ENCODE results near the gene WDR44.
"Not testable (repeated sequence)": the region's sequence is repeated elsewhere in the genome, so short reads cannot be mapped to it uniquely, and the experiment has no call there.

WDR44 gene

DNA sequence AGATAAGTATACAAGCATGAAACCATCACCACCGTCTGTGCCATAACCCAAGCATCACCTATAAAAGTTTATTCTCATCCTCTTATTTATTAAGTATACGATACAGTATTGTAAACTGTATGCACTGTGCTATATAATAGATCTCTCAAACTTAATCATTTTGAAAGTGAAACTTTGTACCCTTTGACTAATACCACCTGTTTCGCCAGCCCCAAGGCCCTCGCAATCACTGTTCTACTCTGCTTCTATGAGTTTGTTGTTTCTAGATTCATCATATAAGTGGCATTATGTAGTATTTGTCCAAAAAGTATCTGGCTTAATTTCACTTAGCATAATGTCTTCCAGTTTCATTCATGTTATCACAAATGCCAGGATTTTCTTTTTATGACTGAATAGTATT lies 77.7 kb downstream of the WDR44 start:
- no peaks in the 10 kb centered on the region for H3K27me3 ChIP-seq (ENCODE audit: control insufficient read depth, insufficient read depth, low read length)
- no peak overlapping the region for H3K27ac ChIP-seq (ENCODE audit: low read depth, low read length)
- no peak overlapping the region for H3K9ac ChIP-seq (ENCODE audit: low read length)
- H3K4me1 ChIP-seq (ENCODE audit: control insufficient read depth, insufficient read depth, low read length), result peaks cover 15% of the 10 kb centered on the region
- no peaks in the 10 kb centered on the region for H3K9me3 ChIP-seq (ENCODE audit: control insufficient read depth, insufficient read depth, low read depth, low read length)
- H3K4me3 ChIP-seq (ENCODE audit: low read depth, low read length), result no peak overlapping the region
- peaks cover 18% of the 10 kb centered on the region for H3K36me3 ChIP-seq (ENCODE audit: control insufficient read depth, insufficient read depth, low read length)

GRCh38 chrX:118432799-118433198 lies 86.9 kb downstream of the WDR44 start:
- no peak overlapping the region for H3K27ac ChIP-seq (ENCODE audit: low read depth, low read length)
- H3K4me3 ChIP-seq (ENCODE audit: low read depth, low read length), result no peak overlapping the region
- no peaks in the 10 kb centered on the region for H3K27me3 ChIP-seq (ENCODE audit: control insufficient read depth, insufficient read depth, low read length)
- no peaks in the 10 kb centered on the region for H3K4me1 ChIP-seq (ENCODE audit: control insufficient read depth, insufficient read depth, low read length)
- no peaks in the 10 kb centered on the region for H3K9me3 ChIP-seq (ENCODE audit: control insufficient read depth, insufficient read depth, low read depth, low read length)
- no peak overlapping the region for H3K9ac ChIP-seq (ENCODE audit: low read length)
- H3K36me3 ChIP-seq (ENCODE audit: control insufficient read depth, insufficient read depth, low read length), result peaks cover 61% of the 10 kb centered on the region

DNA sequence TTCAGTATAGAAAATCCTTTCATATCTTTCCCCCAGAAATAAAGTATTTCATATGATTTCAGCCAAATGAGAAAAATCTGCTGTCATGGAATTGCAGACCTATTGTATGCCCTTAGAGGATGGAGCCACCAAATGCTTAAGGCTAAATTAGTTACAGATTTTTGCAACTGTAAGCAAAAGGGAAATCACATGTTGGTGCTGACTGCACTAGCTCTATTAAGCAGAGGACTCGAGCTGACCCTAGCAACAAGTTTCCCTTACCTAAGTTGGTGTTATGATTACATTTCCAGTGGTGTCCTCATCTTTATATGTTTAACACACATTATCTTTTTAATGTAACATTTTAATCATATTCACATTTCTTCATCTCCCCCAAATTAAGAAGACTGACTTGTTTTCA lies 91.4 kb downstream of the WDR44 start:
- peaks cover 68% of the 10 kb centered on the region for H3K36me3 ChIP-seq (ENCODE audit: control insufficient read depth, insufficient read depth, low read length)
- H3K27ac ChIP-seq (ENCODE audit: low read depth, low read length), result no peak overlapping the region
- no peaks in the 10 kb centered on the region for H3K4me1 ChIP-seq (ENCODE audit: control insufficient read depth, insufficient read depth, low read length)

DNA sequence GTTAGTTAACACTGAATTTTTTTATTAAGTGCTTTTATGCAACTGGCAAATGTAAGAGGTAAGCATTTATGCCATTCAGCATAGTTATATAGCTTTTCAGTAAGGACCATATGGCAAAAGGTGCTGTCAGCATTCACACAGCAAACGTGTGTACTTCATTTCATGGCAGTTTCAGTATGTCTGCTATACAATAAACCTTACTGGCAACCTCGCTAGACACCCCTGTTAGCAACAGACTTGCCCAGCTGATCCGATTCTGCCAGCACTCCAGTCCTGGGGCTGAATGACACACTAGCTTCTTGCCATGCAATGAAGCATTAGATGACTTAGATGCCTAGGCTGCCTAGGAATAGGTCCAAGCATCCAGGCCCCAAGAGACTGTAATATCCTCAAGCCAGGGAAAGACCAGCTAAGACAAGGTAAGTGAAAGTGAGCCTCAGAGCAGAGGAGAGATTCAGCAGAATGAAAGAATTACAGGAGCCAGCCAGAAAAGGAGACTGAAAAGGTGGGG lies 102.4 kb downstream of the WDR44 start:
- no peak overlapping the region for H3K27ac ChIP-seq (ENCODE audit: low read depth, low read length)
- H3K36me3 ChIP-seq (ENCODE audit: control insufficient read depth, insufficient read depth, low read length), result peaks cover 42% of the 10 kb centered on the region
- H3K4me3 ChIP-seq (ENCODE audit: low read depth, low read length), result no peak overlapping the region
- H3K4me1 ChIP-seq (ENCODE audit: control insufficient read depth, insufficient read depth, low read length), result no peaks in the 10 kb centered on the region
- no peaks in the 10 kb centered on the region for H3K9me3 ChIP-seq (ENCODE audit: control insufficient read depth, insufficient read depth, low read depth, low read length)
- H3K9ac ChIP-seq (ENCODE audit: low read length), result no peak overlapping the region
- H3K27me3 ChIP-seq (ENCODE audit: control insufficient read depth, insufficient read depth, low read length), result no peaks in the 10 kb centered on the region

More for the DNA sequence above, 91.4 kb downstream of the WDR44 start:
- Histone ChIP-seq H3K9me3 (ENCODE audit: control insufficient read depth, insufficient read depth, low read depth, low read length) (no peaks in the 10 kb centered on the region), H3K9ac (ENCODE audit: low read length) (no peak overlapping the region), H3K4me3 (ENCODE audit: low read depth, low read length) (no peak overlapping the region), H3K27me3 (ENCODE audit: control insufficient read depth, insufficient read depth, low read length) (no peaks in the 10 kb centered on the region)

DNA sequence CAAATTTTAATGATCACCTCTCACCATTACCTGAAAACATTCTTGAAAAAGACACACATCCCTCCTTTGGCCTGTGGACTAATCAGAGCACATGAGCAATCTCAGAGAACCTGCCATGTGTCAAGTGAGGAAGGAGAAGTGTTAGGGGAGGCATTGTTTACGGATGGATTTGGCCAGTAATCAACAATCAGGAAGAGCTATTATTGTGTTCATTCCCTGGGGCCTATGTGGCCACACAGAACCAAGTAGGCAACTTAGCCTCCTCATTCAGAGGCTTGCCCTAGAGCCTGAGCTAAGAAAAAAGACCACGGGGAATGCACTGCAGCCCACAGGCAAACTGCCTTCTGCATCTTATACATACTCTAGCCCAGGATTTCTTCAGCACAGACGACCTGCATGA lies 109.1 kb downstream of the WDR44 start:
- Histone ChIP-seq H3K4me3 (ENCODE audit: low read depth, low read length) (no peak overlapping the region), H3K9ac (ENCODE audit: low read length) (no peak overlapping the region), H3K4me1 (ENCODE audit: control insufficient read depth, insufficient read depth, low read length) (no peaks in the 10 kb centered on the region; the same call in 1 of the 2 replicates), H3K27me3 (ENCODE audit: control insufficient read depth, insufficient read depth, low read length) (no peaks in the 10 kb centered on the region; the same call in 1 of the 2 replicates), H3K9me3 (ENCODE audit: control insufficient read depth, insufficient read depth, low read depth, low read length) (no peaks in the 10 kb centered on the region), H3K27ac (ENCODE audit: low read depth, low read length) (no peak overlapping the region), H3K36me3 (ENCODE audit: control insufficient read depth, insufficient read depth, low read length) (peaks cover 12% of the 10 kb centered on the region)

- no peaks in the 10 kb centered on the region for H3K27me3 ChIP-seq (ENCODE audit: control insufficient read depth, insufficient read depth, low read length)
- H3K9ac ChIP-seq (ENCODE audit: low read length), result no peak overlapping the region
- H3K4me3 ChIP-seq (ENCODE audit: low read depth, low read length), result no peak overlapping the region
- no peaks in the 10 kb centered on the region for H3K9me3 ChIP-seq (ENCODE audit: control insufficient read depth, insufficient read depth, low read depth, low read length)
- no peaks in the 10 kb centered on the region; the same call in 1 of the 2 replicates for H3K4me1 ChIP-seq (ENCODE audit: control insufficient read depth, insufficient read depth, low read length)
- no peak overlapping the region for H3K27ac ChIP-seq (ENCODE audit: low read depth, low read length)
- H3K36me3 ChIP-seq (ENCODE audit: control insufficient read depth, insufficient read depth, low read length), result no peaks in the 10 kb centered on the region
Observed at GRCh38 chrX:118459494-118459893, 113.6 kb downstream of the WDR44 start.

DNA sequence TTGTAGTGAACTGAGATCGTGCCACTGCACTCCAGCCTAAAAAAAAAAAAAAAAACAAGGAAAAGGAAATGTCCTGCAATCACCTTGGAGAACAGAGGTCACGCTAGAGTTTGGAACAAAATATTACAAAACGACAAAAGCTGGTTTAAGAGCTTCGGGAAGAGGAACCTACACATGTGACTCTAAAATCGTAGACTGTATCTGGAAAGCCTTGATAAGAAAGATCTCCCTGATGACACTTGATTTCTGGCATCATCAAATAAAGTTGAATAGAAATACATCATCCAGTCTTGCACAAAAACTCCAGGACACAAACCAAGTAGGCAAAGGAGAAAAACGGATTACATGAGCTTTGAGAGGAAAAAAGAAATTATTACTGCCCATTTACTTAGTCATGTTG lies 118.6 kb downstream of the WDR44 start:
- H3K27ac ChIP-seq (ENCODE audit: low read depth, low read length), result no peak overlapping the region
- no peaks in the 10 kb centered on the region for H3K9me3 ChIP-seq (ENCODE audit: control insufficient read depth, insufficient read depth, low read depth, low read length)
- H3K27me3 ChIP-seq (ENCODE audit: control insufficient read depth, insufficient read depth, low read length), result no peaks in the 10 kb centered on the region
- peaks cover 4% of the 10 kb centered on the region; the same call in 1 of the 2 replicates for H3K4me1 ChIP-seq (ENCODE audit: control insufficient read depth, insufficient read depth, low read length)
- no peak overlapping the region for H3K4me3 ChIP-seq (ENCODE audit: low read depth, low read length)
- H3K9ac ChIP-seq (ENCODE audit: low read length), result no peak overlapping the region
- H3K36me3 ChIP-seq (ENCODE audit: control insufficient read depth, insufficient read depth, low read length), result no peaks in the 10 kb centered on the region

GRCh38 chrX:118468122-118468521 lies 122.2 kb downstream of the WDR44 start:
- Histone ChIP-seq H3K9me3 (ENCODE audit: control insufficient read depth, insufficient read depth, low read depth, low read length) (peaks cover 16% of the 10 kb centered on the region; the same call in 1 of the 2 replicates), H3K9ac (ENCODE audit: low read length) (no peak overlapping the region)

DNA sequence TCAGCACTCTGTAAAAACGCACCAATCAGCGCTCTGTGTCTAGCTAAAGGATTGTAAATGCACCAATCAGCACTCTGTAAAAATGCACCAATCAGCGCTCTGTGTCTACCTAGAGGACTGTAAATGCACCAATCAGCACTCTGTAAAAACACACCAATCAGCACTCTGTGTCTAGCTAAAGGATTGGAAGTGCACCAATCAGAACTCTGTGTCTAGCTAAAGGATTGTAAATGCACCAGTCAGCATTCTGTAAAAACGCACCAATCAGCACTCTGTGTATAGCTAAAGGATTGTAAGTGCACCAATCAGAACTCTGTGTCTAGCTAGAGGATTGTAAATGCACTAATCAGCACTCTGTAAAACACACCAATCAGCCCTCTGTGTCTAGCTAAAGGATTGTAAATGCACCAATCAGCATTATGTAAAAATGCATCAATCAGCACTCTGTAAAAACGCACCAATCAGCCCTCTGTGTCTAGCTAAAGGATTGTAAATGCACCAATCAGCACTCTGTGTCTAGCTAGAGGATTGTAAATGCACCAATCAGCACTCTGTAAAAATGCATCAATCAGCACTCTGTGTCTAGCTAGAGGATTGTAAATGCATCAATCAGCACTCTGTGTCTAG lies 124.9 kb downstream of the WDR44 start:
- not testable (repeated sequence) for H3K27me3 ChIP-seq (ENCODE audit: control insufficient read depth, insufficient read depth, low read length); H3K9ac ChIP-seq (ENCODE audit: low read length); H3K4me3 ChIP-seq (ENCODE audit: low read depth, low read length); H3K4me1 ChIP-seq (ENCODE audit: control insufficient read depth, insufficient read depth, low read length); H3K27ac ChIP-seq (ENCODE audit: low read depth, low read length); H3K36me3 ChIP-seq (ENCODE audit: control insufficient read depth, insufficient read depth, low read length)
- peaks cover 16% of the 10 kb centered on the region; the same call in 1 of the 2 replicates for H3K9me3 ChIP-seq (ENCODE audit: control insufficient read depth, insufficient read depth, low read depth, low read length)

More at GRCh38 chrX:118468122-118468521, 122.2 kb downstream of the WDR44 start:
- Histone ChIP-seq H3K36me3 (ENCODE audit: control insufficient read depth, insufficient read depth, low read length) (no peaks in the 10 kb centered on the region), H3K27ac (ENCODE audit: low read depth, low read length) (no peak overlapping the region), H3K27me3 (ENCODE audit: control insufficient read depth, insufficient read depth, low read length) (no peaks in the 10 kb centered on the region), H3K4me1 (ENCODE audit: control insufficient read depth, insufficient read depth, low read length) (peaks cover 4% of the 10 kb centered on the region; the same call in 1 of the 2 replicates), H3K4me3 (ENCODE audit: low read depth, low read length) (no peak overlapping the region)

DNA sequence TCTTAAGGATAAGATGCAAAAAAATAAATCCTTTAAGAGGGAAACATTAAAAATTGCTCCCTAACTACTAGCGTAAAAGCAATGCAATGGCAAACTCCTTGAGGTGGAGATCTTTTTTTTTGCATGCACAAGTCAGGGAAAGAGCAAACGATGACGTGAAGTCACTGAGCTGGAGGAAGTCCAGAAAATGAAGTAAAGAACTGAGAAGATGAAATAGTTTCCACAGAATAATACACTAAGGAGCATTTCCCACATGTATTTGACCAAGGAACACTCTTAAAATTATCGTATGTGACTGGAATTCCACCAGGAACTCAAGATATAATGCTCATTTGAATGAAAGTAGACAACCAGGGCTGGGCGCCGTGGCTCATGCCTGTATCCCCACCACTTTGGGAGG lies 128.7 kb downstream of the WDR44 start:
- Histone ChIP-seq H3K4me1 (ENCODE audit: control insufficient read depth, insufficient read depth, low read length) (no peaks in the 10 kb centered on the region), H3K36me3 (ENCODE audit: control insufficient read depth, insufficient read depth, low read length) (no peaks in the 10 kb centered on the region), H3K9me3 (ENCODE audit: control insufficient read depth, insufficient read depth, low read depth, low read length) (peaks cover 16% of the 10 kb centered on the region; the same call in 1 of the 2 replicates), H3K4me3 (ENCODE audit: low read depth, low read length) (no peak overlapping the region), H3K27ac (ENCODE audit: low read depth, low read length) (no peak overlapping the region), H3K27me3 (ENCODE audit: control insufficient read depth, insufficient read depth, low read length) (no peaks in the 10 kb centered on the region), H3K9ac (ENCODE audit: low read length) (no peak overlapping the region)

DNA sequence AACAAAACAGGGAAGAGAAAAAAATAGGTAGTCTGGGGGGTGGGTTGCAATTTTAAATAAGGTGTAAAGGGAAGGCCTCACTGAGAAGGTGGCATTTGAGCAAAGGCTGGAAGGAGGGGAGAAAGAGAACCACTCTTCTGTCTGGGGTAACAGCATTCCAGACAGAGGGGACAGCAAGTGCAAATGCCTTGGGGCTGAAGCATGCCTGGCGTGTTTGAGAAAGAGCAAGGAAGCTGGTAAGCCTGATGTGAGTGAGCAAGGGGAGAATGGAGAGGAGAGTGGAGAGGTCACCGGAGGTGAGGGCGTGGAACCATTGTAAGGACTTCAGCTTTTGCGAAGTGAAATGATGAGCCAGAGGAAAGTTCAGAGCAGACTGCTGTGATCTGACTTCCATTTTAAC lies 130.0 kb downstream of the WDR44 start:
- no peak overlapping the region for H3K4me3 ChIP-seq (ENCODE audit: low read depth, low read length)
- H3K9ac ChIP-seq (ENCODE audit: low read length), result no peak overlapping the region
- no peak overlapping the region for H3K27ac ChIP-seq (ENCODE audit: low read depth, low read length)
- H3K9me3 ChIP-seq (ENCODE audit: control insufficient read depth, insufficient read depth, low read depth, low read length), result peaks cover 8% of the 10 kb centered on the region; the same call in 1 of the 2 replicates
- H3K27me3 ChIP-seq (ENCODE audit: control insufficient read depth, insufficient read depth, low read length), result no peaks in the 10 kb centered on the region
- H3K36me3 ChIP-seq (ENCODE audit: control insufficient read depth, insufficient read depth, low read length), result no peaks in the 10 kb centered on the region
- H3K4me1 ChIP-seq (ENCODE audit: control insufficient read depth, insufficient read depth, low read length), result no peaks in the 10 kb centered on the region
